ENCODE data around the gene CD300LG. TPM values are rescaled to one million over a fixed set of nuclear protein-coding genes. Genes with fewer than 3 reads are reported as not detected.

Gene CD300LG
- total and polyA plus RNA-seq, 2 donors from 2014 or later = 1.2 to 3.1 TPM

DNA sequence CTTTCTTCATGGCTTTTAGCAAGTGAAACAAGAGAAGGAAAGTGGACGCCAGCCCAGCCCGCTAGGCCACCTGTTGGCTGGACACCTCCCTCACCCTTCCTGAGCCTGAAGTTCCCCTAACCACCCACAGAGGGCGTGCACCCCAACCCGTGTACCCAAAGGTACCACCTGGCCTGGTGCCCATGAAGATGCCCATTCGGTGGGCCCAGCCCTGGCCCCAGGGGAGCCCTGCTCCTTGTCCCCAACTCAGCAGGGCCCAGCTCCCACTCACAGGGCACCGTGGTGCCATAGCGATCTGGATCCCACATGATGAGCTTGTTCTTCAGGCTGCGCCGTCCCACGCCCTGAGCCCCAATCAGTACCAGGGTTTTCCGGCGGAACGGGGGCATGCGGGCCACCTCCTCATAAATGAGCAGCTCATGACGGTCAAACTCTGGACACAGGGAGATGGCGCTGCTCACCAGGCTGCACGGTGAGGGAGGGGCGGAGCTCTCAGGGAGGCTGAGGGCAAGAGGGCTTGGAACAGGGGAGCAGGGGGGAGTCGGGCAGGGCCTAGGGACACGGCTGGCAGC is 33.5 kb downstream of the CD300LG start:
- no peak for FAIRE-seq
- Histone ChIP-seq H3K27me3 (ENCODE audit: control insufficient read depth, insufficient read depth, low read length) (no peaks in the 10 kb centered on the region), H3K36me3 (ENCODE audit: control insufficient read depth in 2 of 3, insufficient read depth in 3 of 3, low read length in 3 of 3) (no peaks in the 10 kb centered on the region), H3K27ac (ENCODE audit: low read depth in 2 of 2, low read length in 2 of 2) (no peak overlapping the region), H3K9ac (ENCODE audit: low read length in 3 of 3) (no peak overlapping the region), H3K4me3 (ENCODE audit: low read length in 3 of 3) (no peak overlapping the region), H3K4me1 (ENCODE audit: control insufficient read depth in 2 of 3, insufficient read depth in 2 of 3, low read depth in 1 of 3, low read length in 3 of 3) (peaks cover 0 to 2% (median 0%) of the 10 kb centered on the region in 3 donors), H3K9me3 (ENCODE audit: control insufficient read depth in 2 of 3, insufficient read depth in 1 of 3, low read length in 3 of 3) (no peaks in the 10 kb centered on the region)
- intact Hi-C loops (cut with DNase I) = no loop called here
- TF ChIP-seq, protein P1, sequence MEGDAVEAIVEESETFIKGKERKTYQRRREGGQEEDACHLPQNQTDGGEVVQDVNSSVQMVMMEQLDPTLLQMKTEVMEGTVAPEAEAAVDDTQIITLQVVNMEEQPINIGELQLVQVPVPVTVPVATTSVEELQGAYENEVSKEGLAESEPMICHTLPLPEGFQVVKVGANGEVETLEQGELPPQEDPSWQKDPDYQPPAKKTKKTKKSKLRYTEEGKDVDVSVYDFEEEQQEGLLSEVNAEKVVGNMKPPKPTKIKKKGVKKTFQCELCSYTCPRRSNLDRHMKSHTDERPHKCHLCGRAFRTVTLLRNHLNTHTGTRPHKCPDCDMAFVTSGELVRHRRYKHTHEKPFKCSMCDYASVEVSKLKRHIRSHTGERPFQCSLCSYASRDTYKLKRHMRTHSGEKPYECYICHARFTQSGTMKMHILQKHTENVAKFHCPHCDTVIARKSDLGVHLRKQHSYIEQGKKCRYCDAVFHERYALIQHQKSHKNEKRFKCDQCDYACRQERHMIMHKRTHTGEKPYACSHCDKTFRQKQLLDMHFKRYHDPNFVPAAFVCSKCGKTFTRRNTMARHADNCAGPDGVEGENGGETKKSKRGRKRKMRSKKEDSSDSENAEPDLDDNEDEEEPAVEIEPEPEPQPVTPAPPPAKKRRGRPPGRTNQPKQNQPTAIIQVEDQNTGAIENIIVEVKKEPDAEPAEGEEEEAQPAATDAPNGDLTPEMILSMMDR (IDR thresholded peaks at IDR 0.05; ENCODE audit: borderline replicate concordance, extremely low read depth, insufficient read depth) = peak; percentile 62
- peak; percentile 76 to 88 (median 87) for DNase-seq

GRCh38 chr17:43881181-43881580 is 34.2 kb downstream of the CD300LG start:
- Histone ChIP-seq H3K27me3 (ENCODE audit: control insufficient read depth, insufficient read depth, low read length) (no peaks in the 10 kb centered on the region), H3K4me3 (ENCODE audit: low read length in 3 of 3) (no peak overlapping the region), H3K9ac (ENCODE audit: low read length in 3 of 3) (no peak overlapping the region), H3K4me1 (ENCODE audit: control insufficient read depth in 2 of 3, insufficient read depth in 2 of 3, low read depth in 1 of 3, low read length in 3 of 3) (peaks cover 0 to 2% (median 0%) of the 10 kb centered on the region in 3 donors), H3K36me3 (ENCODE audit: control insufficient read depth in 2 of 3, insufficient read depth in 3 of 3, low read length in 3 of 3) (no peaks in the 10 kb centered on the region), H3K27ac (ENCODE audit: low read depth in 2 of 2, low read length in 2 of 2) (no peak overlapping the region), H3K9me3 (ENCODE audit: control insufficient read depth in 2 of 3, insufficient read depth in 1 of 3, low read length in 3 of 3) (no peaks in the 10 kb centered on the region)
- TF ChIP-seq, protein P1 (IDR thresholded peaks at IDR 0.05; ENCODE audit: borderline replicate concordance, extremely low read depth, insufficient read depth) = no peak
- peak in 1 of 5 donors; percentile 66 for DNase-seq
- no peak for FAIRE-seq
- intact Hi-C loops (cut with DNase I) = no loop called here

- Histone ChIP-seq H3K9ac (ENCODE audit: low read length in 3 of 3) (no peak overlapping the region), H3K4me3 (ENCODE audit: low read length in 3 of 3) (no peak overlapping the region), H3K4me1 (ENCODE audit: control insufficient read depth in 2 of 3, insufficient read depth in 2 of 3, low read depth in 1 of 3, low read length in 3 of 3) (peaks cover 0 to 2% (median 0%) of the 10 kb centered on the region in 3 donors), H3K27ac (ENCODE audit: low read depth in 2 of 2, low read length in 2 of 2) (no peak overlapping the region), H3K36me3 (ENCODE audit: control insufficient read depth in 2 of 3, insufficient read depth in 3 of 3, low read length in 3 of 3) (no peaks in the 10 kb centered on the region), H3K9me3 (ENCODE audit: control insufficient read depth in 2 of 3, insufficient read depth in 1 of 3, low read length in 3 of 3) (no peaks in the 10 kb centered on the region), H3K27me3 (ENCODE audit: control insufficient read depth, insufficient read depth, low read length) (no peaks in the 10 kb centered on the region)
- FAIRE-seq = no peak
- no peak for DNase-seq
- intact Hi-C loops (cut with DNase I) = no loop called here
- TF ChIP-seq, protein P1 (IDR thresholded peaks at IDR 0.05; ENCODE audit: borderline replicate concordance, extremely low read depth, insufficient read depth) = no peak
Measured at GRCh38 chr17:43881758-43882505, 35.0 kb downstream of the CD300LG start.
